ENCODE data around the gene MBTPS2.
"Not testable (repeated sequence)": the region's sequence is repeated elsewhere in the genome, so short reads cannot be mapped to it uniquely, and the experiment has no call there.

Gene MBTPS2

GRCh38 chrX:21839334-21840192 is at the start of gene MBTPS2:
MBTPS2 (plus strand) TSS chrX:21839617; CDS start chrX:21839735, 118 bp downstream.
- peak; percentile 85 for DNase-seq (ENCODE audit: low read depth)

- peak; percentile 12 for DNase-seq (ENCODE audit: low read depth)
These were observed 40.7 kb upstream of the MBTPS2 start for GRCh38 chrX:21798677-21799219.

GRCh38 chrX:21799767-21800166 is 39.6 kb upstream of the MBTPS2 start:
- no peak for DNase-seq (ENCODE audit: low read depth)

- peak; percentile 22 for DNase-seq (ENCODE audit: low read depth)
These were observed 39.1 kb upstream of the MBTPS2 start for GRCh38 chrX:21800344-21800770.

- no peak for DNase-seq (ENCODE audit: low read depth)
These were observed 37.3 kb upstream of the MBTPS2 start for GRCh38 chrX:21802054-21802670.

GRCh38 chrX:21802839-21803238 is 36.6 kb upstream of the MBTPS2 start:
- DNase-seq (ENCODE audit: low read depth) = no peak

GRCh38 chrX:21806691-21807090 is 32.7 kb upstream of the MBTPS2 start:
- DNase-seq (ENCODE audit: low read depth) = no peak

GRCh38 chrX:21811832-21812231 is 27.6 kb upstream of the MBTPS2 start:
- no peak for DNase-seq (ENCODE audit: low read depth)

GRCh38 chrX:21812628-21813027 is 26.8 kb upstream of the MBTPS2 start:
- no peak for DNase-seq (ENCODE audit: low read depth)

- DNase-seq (ENCODE audit: low read depth) = no peak
These were observed 25.6 kb upstream of the MBTPS2 start for GRCh38 chrX:21813612-21814368.

GRCh38 chrX:21816136-21816535 is 23.3 kb upstream of the MBTPS2 start:
- DNase-seq (ENCODE audit: low read depth) = no peak

- DNase-seq (ENCODE audit: low read depth) = not testable (repeated sequence)
These were observed 19.2 kb upstream of the MBTPS2 start for GRCh38 chrX:21820170-21820569.

- DNase-seq (ENCODE audit: low read depth) = no peak
These were observed 17.5 kb upstream of the MBTPS2 start for GRCh38 chrX:21821875-21822274.

GRCh38 chrX:21831496-21831895 is 7.9 kb upstream of the MBTPS2 start:
- no peak for DNase-seq (ENCODE audit: low read depth)

- DNase-seq (ENCODE audit: low read depth) = no peak
These were observed 2.4 kb upstream of the MBTPS2 start for GRCh38 chrX:21837056-21837455.

- peak; percentile 36 for DNase-seq (ENCODE audit: low read depth)
These were observed 482 bp upstream of the MBTPS2 start for GRCh38 chrX:21838937-21839333.

GRCh38 chrX:21840193-21840545 is 752 bp downstream of the MBTPS2 start:
- no peak for DNase-seq (ENCODE audit: low read depth)

GRCh38 chrX:21843179-21843578 is 3.8 kb downstream of the MBTPS2 start:
- no peak for DNase-seq (ENCODE audit: low read depth)

GRCh38 chrX:21845096-21845495 is 5.7 kb downstream of the MBTPS2 start:
- DNase-seq (ENCODE audit: low read depth) = no peak

- no peak for DNase-seq (ENCODE audit: low read depth)
These were observed 7.9 kb downstream of the MBTPS2 start for GRCh38 chrX:21847342-21847741.

GRCh38 chrX:21853578-21853977 is 14.2 kb downstream of the MBTPS2 start:
- DNase-seq (ENCODE audit: low read depth) = no peak

GRCh38 chrX:21855937-21856415 is 16.6 kb downstream of the MBTPS2 start, which contains the start of gene YY2:
YY2 (plus strand) TSS chrX:21855987; CDS start chrX:21856485, 498 bp downstream.
- no peak for DNase-seq (ENCODE audit: low read depth)

Data from EH (cell line).